Stimulated activated effector memory CD8-positive, alpha-beta T cell treated with anti-CD3 and anti-CD28 coated beads, Interleukin-12 subunit alpha, Interleukin-12 subunit beta, amount 100 ng/mL, for 72 hours (primary cell): ENCODE results near the gene LRRC19.

Experiments used
- ATAC-seq: fragments of 150-1000 bp; cut with Tn5 transposase; 2 replicates; pipeline ENCODE4 v1.10.0; 2021
- DNase-seq, 2 donors: peaks; one replicate each; pipeline ENCODE4 v3.0.0; 2021 to 2022; ENCODE audit warnings: low spot score in 2 of 2
- H3K27ac Mint-ChIP-seq: one replicate; pipeline ENCODE4 v1.8.0; 2022; ENCODE audit warnings: mild to moderate bottlenecking, mixed read lengths
- H3K36me3 Mint-ChIP-seq: one replicate; pipeline ENCODE4 v1.8.0; 2022; ENCODE audit warnings: mild to moderate bottlenecking, mixed read lengths
- H3K4me1 Mint-ChIP-seq: one replicate; pipeline ENCODE4 v1.8.0; 2022; ENCODE audit warnings: mixed read lengths
- H3K4me3 Mint-ChIP-seq: one replicate; pipeline ENCODE4 v1.8.0; 2022; ENCODE audit warnings: mild to moderate bottlenecking, mixed read lengths
- H3K9me3 Mint-ChIP-seq: one replicate; pipeline ENCODE4 v1.8.0; 2022; ENCODE audit warnings: mixed read lengths

Gene LRRC19

DNA sequence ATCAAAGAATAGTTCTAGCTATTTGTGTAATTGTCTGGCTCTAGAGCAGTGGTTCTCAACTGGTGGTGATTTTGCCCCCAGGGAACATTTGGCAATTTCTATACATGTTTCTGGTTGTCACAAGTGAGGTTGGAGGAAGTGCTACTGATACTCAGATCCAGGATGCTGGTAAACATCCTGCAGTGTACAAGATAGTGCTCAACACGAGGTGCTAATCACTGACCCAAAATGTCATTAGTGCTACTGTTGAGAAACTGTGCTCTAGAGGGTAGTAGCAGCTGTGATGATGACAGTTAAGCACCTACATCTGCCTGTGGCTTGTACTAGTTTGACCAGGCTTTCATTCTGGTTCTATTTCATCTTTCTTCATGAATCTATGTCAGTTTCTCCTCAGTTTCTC, 22.1 kb downstream of the LRRC19 start:
- DNase-seq (no peak), ATAC-seq (no peak)
- H3K27ac Mint-ChIP-seq = no peak overlapping the region
- H3K4me1 Mint-ChIP-seq = no peaks in the 10 kb centered on the region
- no peak overlapping the region for H3K4me3 Mint-ChIP-seq
- no peaks in the 10 kb centered on the region for H3K9me3 Mint-ChIP-seq
- peaks cover 4% of the 10 kb centered on the region for H3K36me3 Mint-ChIP-seq

GRCh38 chr9:26975728-26976707, 29.5 kb downstream of the LRRC19 start:
- Mint-ChIP-seq H3K4me1 (no peaks in the 10 kb centered on the region), H3K4me3 (no peak overlapping the region), H3K9me3 (no peaks in the 10 kb centered on the region), H3K36me3 (no peaks in the 10 kb centered on the region), H3K27ac (no peak overlapping the region)
- DNase-seq = no peak
- no peak for ATAC-seq

GRCh38 chr9:26974927-26975326, 30.5 kb downstream of the LRRC19 start:
- Mint-ChIP-seq H3K4me3 (no peak overlapping the region), H3K36me3 (no peaks in the 10 kb centered on the region), H3K27ac (peak overlapping the region; percentile 15), H3K4me1 (no peaks in the 10 kb centered on the region), H3K9me3 (peaks cover 1% of the 10 kb centered on the region)
- no peak for DNase-seq
- no peak for ATAC-seq

- no peak overlapping the region for H3K4me3 Mint-ChIP-seq
- no peak for ATAC-seq
- DNase-seq = no peak
- H3K9me3 Mint-ChIP-seq = peaks cover 6% of the 10 kb centered on the region
- H3K36me3 Mint-ChIP-seq = no peaks in the 10 kb centered on the region
- H3K4me1 Mint-ChIP-seq = no peaks in the 10 kb centered on the region
- no peak overlapping the region for H3K27ac Mint-ChIP-seq
These were observed 31.5 kb downstream of the LRRC19 start for GRCh38 chr9:26973989-26974388.

DNA sequence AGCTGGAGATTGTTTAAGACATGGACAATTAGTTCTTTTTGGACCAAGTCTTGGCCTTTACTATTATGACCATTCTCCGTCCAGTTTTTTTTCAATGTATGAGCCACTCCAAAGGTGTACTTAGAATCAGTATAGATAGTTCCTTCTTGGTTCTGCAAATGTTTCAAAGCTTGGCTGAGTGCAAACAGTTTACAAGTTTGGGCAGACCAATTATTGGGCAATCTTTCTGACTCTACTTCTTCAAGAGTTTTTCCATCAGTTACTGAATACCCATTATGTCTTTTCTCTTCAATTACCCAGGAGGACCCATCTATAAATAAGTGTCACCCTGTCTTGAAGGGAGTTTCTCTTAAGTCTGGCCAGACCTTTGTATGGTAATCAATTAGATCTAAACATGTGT, 33.8 kb downstream of the LRRC19 start:
- no peak for DNase-seq
- H3K36me3 Mint-ChIP-seq = no peaks in the 10 kb centered on the region
- no peaks in the 10 kb centered on the region for H3K4me1 Mint-ChIP-seq
- no peak for ATAC-seq
- H3K9me3 Mint-ChIP-seq = peaks cover 6% of the 10 kb centered on the region
- H3K27ac Mint-ChIP-seq = peak overlapping the region; percentile 12
- H3K4me3 Mint-ChIP-seq = no peak overlapping the region

- Mint-ChIP-seq H3K27ac (peak overlapping the region; percentile 94), H3K4me3 (peak overlapping the region; percentile 79), H3K4me1 (peaks cover 28% of the 10 kb centered on the region), H3K9me3 (no peaks in the 10 kb centered on the region), H3K36me3 (no peaks in the 10 kb centered on the region)
- ATAC-seq = no peak
- DNase-seq = no peak
These were observed 48.6 kb downstream of the LRRC19 start for GRCh38 chr9:26956860-26957233.

- Mint-ChIP-seq H3K9me3 (no peaks in the 10 kb centered on the region), H3K4me3 (peak within 1 kb of the TSS; percentile 79)
These were observed 49.3 kb downstream of the LRRC19 start, which contains the start of gene IFT74 for GRCh38 chr9:26955921-26956859. Gene IFT74 (plus strand): TSS chr9:26956412. CDS start chr9:26961968, 5,556 bp downstream.

DNA sequence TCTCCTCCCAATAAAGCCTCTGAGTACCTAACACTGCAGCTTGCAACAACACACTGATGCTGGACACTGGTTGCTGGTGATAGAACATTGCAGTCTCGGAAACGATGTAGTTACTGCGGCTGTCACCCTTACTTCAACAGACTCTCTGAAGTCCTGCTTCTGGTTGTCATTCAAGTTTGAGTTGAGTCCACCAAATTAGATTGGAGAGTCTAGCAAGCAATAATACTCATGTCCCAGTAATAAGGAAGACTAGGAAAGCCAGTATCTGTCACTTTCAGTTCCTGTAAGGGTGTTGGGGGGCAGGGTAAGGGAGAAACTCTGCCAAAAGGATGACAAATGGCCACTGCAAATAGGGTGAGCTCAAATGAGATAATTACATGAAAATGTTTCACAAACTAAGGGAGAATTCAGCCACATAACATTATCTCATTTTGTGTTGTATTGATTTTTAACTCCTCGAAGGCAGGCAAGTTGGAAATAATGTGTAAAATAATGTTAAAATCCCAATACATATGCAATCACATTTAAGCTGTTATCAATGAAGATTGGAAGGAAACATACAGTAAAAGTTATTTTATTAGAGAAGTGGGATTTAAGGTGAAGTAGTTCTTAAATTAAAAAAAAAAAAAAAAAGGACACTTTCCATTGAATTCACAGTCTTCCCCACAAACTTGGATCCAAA, 50.1 kb downstream of the LRRC19 start:
- H3K4me1 Mint-ChIP-seq = peaks cover 28% of the 10 kb centered on the region
- no peaks in the 10 kb centered on the region for H3K36me3 Mint-ChIP-seq
- DNase-seq (no peak), ATAC-seq (no peak)
- H3K4me3 Mint-ChIP-seq = peak overlapping the region; percentile 79
- peak overlapping the region; percentile 94 for H3K27ac Mint-ChIP-seq
- no peaks in the 10 kb centered on the region for H3K9me3 Mint-ChIP-seq

More at GRCh38 chr9:26955921-26956859, 49.3 kb downstream of the LRRC19 start, which contains the start of gene IFT74:
- ATAC-seq = peak; percentile 100
- Mint-ChIP-seq H3K27ac (peak within 1 kb of the TSS; percentile 94), H3K4me1 (peaks cover 28% of the 10 kb centered on the region), H3K36me3 (no peaks in the 10 kb centered on the region)
- peak; percentile 77 to 93 for DNase-seq

GRCh38 chr9:26954050-26954508, 51.4 kb downstream of the LRRC19 start:
- no peak for DNase-seq
- peak overlapping the region; percentile 81 for H3K27ac Mint-ChIP-seq
- no peaks in the 10 kb centered on the region for H3K9me3 Mint-ChIP-seq
- peak overlapping the region; percentile 32 for H3K4me3 Mint-ChIP-seq
- H3K36me3 Mint-ChIP-seq = no peaks in the 10 kb centered on the region
- peak; percentile 62 for ATAC-seq
- peaks cover 28% of the 10 kb centered on the region for H3K4me1 Mint-ChIP-seq

DNA sequence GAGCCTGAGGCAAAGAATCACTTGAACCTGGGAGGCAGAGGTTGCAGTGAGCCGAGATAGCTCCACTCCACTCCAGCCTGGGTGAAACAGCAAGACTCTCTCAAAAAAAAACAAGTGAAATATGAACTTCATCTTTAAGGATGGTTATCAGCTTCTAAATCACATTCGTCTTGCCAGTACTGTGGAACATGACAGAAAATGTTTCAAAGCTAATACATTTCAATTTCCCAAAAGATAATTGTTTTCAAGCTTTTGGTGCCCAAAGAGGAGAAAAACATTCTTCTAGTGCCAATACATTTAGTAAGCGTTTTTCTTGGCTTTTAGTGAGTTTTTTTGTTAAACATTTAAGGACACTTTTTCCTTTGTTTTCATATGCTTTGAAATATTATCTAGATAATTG, 53.7 kb downstream of the LRRC19 start:
- ATAC-seq (no peak), DNase-seq (no peak)
- Mint-ChIP-seq H3K36me3 (peaks cover 6% of the 10 kb centered on the region), H3K9me3 (no peaks in the 10 kb centered on the region), H3K27ac (no peak overlapping the region), H3K4me1 (peaks cover 27% of the 10 kb centered on the region), H3K4me3 (no peak overlapping the region)

DNA sequence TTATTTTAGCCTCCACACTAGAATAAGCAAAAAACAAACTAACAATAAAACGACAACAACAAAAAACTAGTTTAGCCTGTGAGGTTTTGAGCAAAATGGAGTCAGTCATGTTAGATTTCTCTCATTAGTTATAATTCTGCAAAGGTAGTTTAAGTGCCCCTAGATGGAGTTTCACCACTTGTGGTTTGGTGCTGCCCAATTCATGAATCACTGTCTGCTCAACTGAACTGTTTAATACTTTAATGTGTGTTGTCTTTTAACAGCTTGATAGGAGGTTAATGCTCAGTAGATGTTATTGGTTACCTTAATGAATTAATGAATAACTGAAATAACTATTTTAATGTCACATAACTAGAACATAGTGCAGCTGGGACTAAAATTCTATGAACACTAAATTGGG, 55.0 kb downstream of the LRRC19 start:
- DNase-seq (no peak), ATAC-seq (no peak)
- H3K4me1 Mint-ChIP-seq = peaks cover 29% of the 10 kb centered on the region
- no peaks in the 10 kb centered on the region for H3K9me3 Mint-ChIP-seq
- H3K27ac Mint-ChIP-seq = no peak overlapping the region
- no peak overlapping the region for H3K4me3 Mint-ChIP-seq
- H3K36me3 Mint-ChIP-seq = peaks cover 6% of the 10 kb centered on the region

DNA sequence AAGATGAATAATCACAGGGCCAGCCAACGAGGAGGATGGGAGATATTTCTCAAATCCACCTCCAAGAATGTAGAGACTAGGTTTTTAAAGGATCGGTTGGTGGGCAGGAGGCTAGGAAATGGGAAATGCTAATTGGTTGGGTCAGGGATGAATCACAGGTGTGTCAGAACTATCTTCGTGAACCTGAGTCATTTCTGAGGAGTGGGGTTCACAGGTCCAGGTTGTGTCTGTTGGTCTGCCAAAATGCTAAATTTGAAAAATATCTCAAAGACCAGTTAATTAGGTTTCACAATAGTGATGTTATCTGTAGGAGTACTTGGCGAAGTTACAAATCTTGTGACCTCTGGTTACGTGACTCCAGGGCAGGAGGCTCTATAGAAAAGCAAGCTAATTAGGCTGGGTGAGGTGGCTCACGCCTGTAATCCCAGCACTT, 55.8 kb downstream of the LRRC19 start:
- Mint-ChIP-seq H3K27ac (no peak overlapping the region), H3K9me3 (no peaks in the 10 kb centered on the region), H3K36me3 (peaks cover 6% of the 10 kb centered on the region), H3K4me3 (no peak overlapping the region), H3K4me1 (peaks cover 28% of the 10 kb centered on the region)
- no peak for ATAC-seq
- no peak for DNase-seq

GRCh38 chr9:26947736-26948135, 57.7 kb downstream of the LRRC19 start:
- H3K4me1 Mint-ChIP-seq = peaks cover 25% of the 10 kb centered on the region
- H3K4me3 Mint-ChIP-seq = peak overlapping the region; percentile 83
- no peaks in the 10 kb centered on the region for H3K9me3 Mint-ChIP-seq
- H3K27ac Mint-ChIP-seq = peak overlapping the region; percentile 99
- DNase-seq = no peak
- ATAC-seq = peak; percentile 46
- peaks cover 15% of the 10 kb centered on the region for H3K36me3 Mint-ChIP-seq

DNA sequence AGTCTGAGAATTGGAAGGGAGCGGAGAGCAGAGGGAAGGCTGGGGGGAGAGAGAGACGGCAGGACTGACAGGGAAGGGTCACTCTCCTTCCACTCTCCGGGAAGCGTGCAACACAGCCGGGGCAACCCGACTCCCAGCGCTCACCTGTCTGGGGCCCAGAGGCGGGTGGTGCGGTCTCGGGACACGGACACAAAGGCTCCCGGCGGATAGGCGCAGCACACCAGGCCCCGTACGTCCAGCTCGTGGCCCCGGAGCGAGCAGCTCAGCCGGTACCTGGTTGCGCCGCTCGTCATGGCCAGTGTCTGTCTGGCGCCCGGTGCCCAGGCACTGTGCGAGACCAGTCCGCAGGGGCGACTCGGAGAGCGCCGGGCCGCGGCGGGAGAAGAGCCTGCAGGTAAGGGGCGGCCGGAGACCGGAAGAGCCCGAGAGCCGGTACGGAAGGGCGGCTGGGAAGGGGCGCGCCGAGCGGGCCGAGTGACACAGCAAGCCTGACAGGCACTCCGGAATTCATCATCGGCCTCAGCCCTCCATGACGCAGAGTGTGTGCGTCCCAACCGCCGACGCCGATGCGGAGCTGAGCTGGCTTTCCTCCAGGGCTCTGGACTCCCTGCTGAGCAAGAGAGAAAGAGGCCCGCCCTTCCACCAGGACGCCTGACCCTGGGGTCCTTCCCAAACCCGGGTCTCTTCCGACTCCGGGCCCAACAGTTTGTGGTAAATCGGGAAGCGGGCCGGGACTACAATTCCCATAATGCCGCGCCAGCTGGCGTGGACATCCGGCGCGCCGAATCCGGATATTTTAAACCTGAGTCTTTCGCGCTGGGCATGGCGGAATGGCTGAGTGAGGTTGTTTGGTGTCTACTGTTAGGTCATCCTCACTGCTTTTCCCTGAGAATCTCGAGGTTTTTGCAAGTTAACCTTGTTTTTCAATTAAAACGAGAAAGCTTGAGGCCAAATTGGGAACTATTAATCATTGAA, 58.4 kb downstream of the LRRC19 start, which contains the start of gene PLAA:
Gene PLAA, minus strand, starts transcription at position 490 of the 975 bp plus-strand sequence. Its CDS starts 197 bp downstream, at position 293.
- H3K36me3 Mint-ChIP-seq = peaks cover 19% of the 10 kb centered on the region
- H3K4me1 Mint-ChIP-seq = peaks cover 29% of the 10 kb centered on the region
- peak within 1 kb of the TSS; percentile 83 for H3K4me3 Mint-ChIP-seq
- peak; percentile 73 to 91 for DNase-seq
- H3K27ac Mint-ChIP-seq = peak within 1 kb of the TSS; percentile 99
- no peaks in the 10 kb centered on the region for H3K9me3 Mint-ChIP-seq
- peak; percentile 99 for ATAC-seq
